ENCODE measurements around the gene PLCB4. TPM values are rescaled to one million over a fixed set of nuclear protein-coding genes. Genes with fewer than 3 reads are reported as not detected.

The PLCB4 gene
- total RNA-seq, 1 experiment from 2014 or later: 12.6 TPM

GRCh38 chr20:9395971-9396370 lies 327.1 kb downstream of the PLCB4 start:
- Mint-ChIP-seq H3K4me3 (no peak overlapping the region), H3K27me3 (ENCODE audit: low read depth) (no peaks in the 10 kb centered on the region; the same call in 1 of the 2 replicates)
- CTCF ChIA-PET: interaction anchor here (1.0 to 1.2 kb wide), 2 partner anchors 180 to 636 kb away, joined by 3 read pairs; no protein-coding TSS in a partner anchor

GRCh38 chr20:9397928-9398327 lies 329.0 kb downstream of the PLCB4 start:
- Mint-ChIP-seq H3K4me3 (no peak overlapping the region), H3K36me3 (no peaks in the 10 kb centered on the region), H3K27me3 (ENCODE audit: low read depth) (no peaks in the 10 kb centered on the region), H3K9me3 (no peaks in the 10 kb centered on the region), H3K4me1 (peaks cover 19% of the 10 kb centered on the region), H3K27ac (no peak overlapping the region)
- no peak for DNase-seq (ENCODE audit: low spot score)
- no peak for ATAC-seq
- ChIA-PET CTCF (interaction anchor here (0.6 to 1.3 kb wide), 3 partner anchors 10 to 1298 kb away, joined by 3 read pairs; no protein-coding TSS in a partner anchor), POLR2A (no interaction called here)
- TF ChIP-seq JAZF1 (CRISPR knock-in tag; IDR thresholded peaks at IDR 0.05) (no peak), TEAD4 (CRISPR knock-in tag; IDR thresholded peaks at IDR 0.05) (no peak), PRRX2 (CRISPR knock-in tag; IDR thresholded peaks at IDR 0.05) (no peak)

More at GRCh38 chr20:9395971-9396370, 327.1 kb downstream of the PLCB4 start:
- ATAC-seq: no peak
- Mint-ChIP-seq H3K27ac (no peak overlapping the region), H3K4me1 (peaks cover 19% of the 10 kb centered on the region), H3K36me3 (no peaks in the 10 kb centered on the region), H3K9me3 (no peaks in the 10 kb centered on the region)
- no peak for DNase-seq (ENCODE audit: low spot score)
- TF ChIP-seq ATF1 (CRISPR knock-in tag; IDR thresholded peaks at IDR 0.05) (no peak), FOXJ3 (CRISPR knock-in tag; IDR thresholded peaks at IDR 0.05; ENCODE audit: borderline replicate concordance) (no peak), E2F1 (CRISPR knock-in tag; IDR thresholded peaks at IDR 0.05) (no peak), PRRX2 (CRISPR knock-in tag; IDR thresholded peaks at IDR 0.05) (no peak), FOXK1 (CRISPR knock-in tag; IDR thresholded peaks at IDR 0.05) (no peak), RORB (CRISPR knock-in tag; IDR thresholded peaks at IDR 0.05) (no peak), AR (CRISPR knock-in tag; IDR thresholded peaks at IDR 0.05) (no peak), JAZF1 (CRISPR knock-in tag; IDR thresholded peaks at IDR 0.05) (no peak), ELF4 (CRISPR knock-in tag; IDR thresholded peaks at IDR 0.05; ENCODE audit: low read depth) (no peak), NFE2L1 (CRISPR knock-in tag; IDR thresholded peaks at IDR 0.05) (no peak), TEAD4 (CRISPR knock-in tag; IDR thresholded peaks at IDR 0.05) (no peak), E2F5 (CRISPR knock-in tag; IDR thresholded peaks at IDR 0.05) (no peak), TCF7 (CRISPR knock-in tag; IDR thresholded peaks at IDR 0.05; ENCODE audit: low read depth) (no peak)
- POLR2A ChIA-PET: no interaction called here

GRCh38 chr20:9398882-9399281 lies 330.0 kb downstream of the PLCB4 start:
- ATAC-seq (no peak), DNase-seq (ENCODE audit: low spot score) (no peak)
- no peak overlapping the region for H3K27ac Mint-ChIP-seq
- CTCF ChIA-PET: interaction anchor here (1.3 kb wide), 1 partner anchor 640 kb away, joined by 3 read pairs; no protein-coding TSS in a partner anchor
- no peak overlapping the region for H3K4me3 Mint-ChIP-seq
- POLR2A ChIA-PET: no interaction called here
- H3K27me3 Mint-ChIP-seq (ENCODE audit: low read depth): no peaks in the 10 kb centered on the region
- no peaks in the 10 kb centered on the region for H3K36me3 Mint-ChIP-seq
- no peaks in the 10 kb centered on the region for H3K9me3 Mint-ChIP-seq
- peaks cover 12% of the 10 kb centered on the region for H3K4me1 Mint-ChIP-seq
- TF ChIP-seq ETV6 (CRISPR knock-in tag; IDR thresholded peaks at IDR 0.05): no peak
- TF ChIP-seq SMAD4 (CRISPR knock-in tag; IDR thresholded peaks at IDR 0.05): no peak
- no peak for TF ChIP-seq NFATC4 (CRISPR knock-in tag; IDR thresholded peaks at IDR 0.05)
- no peak for TF ChIP-seq MXD4 (CRISPR knock-in tag; IDR thresholded peaks at IDR 0.05; ENCODE audit: borderline replicate concordance)
- no peak for TF ChIP-seq ZNF281 (CRISPR knock-in tag; IDR thresholded peaks at IDR 0.05)
- TF ChIP-seq ZNF423 (CRISPR knock-in tag; IDR thresholded peaks at IDR 0.05): no peak
- no peak for TF ChIP-seq ZNF425 (CRISPR knock-in tag; conservative IDR thresholded peaks at IDR 0.05)
- no peak for TF ChIP-seq CREM (CRISPR knock-in tag; IDR thresholded peaks at IDR 0.05)
- no peak for TF ChIP-seq IRF1 (CRISPR knock-in tag; IDR thresholded peaks at IDR 0.05)
- TF ChIP-seq CBFB (CRISPR knock-in tag; IDR thresholded peaks at IDR 0.05; ENCODE audit: low read depth): no peak
- no peak for TF ChIP-seq FOXJ3 (CRISPR knock-in tag; IDR thresholded peaks at IDR 0.05; ENCODE audit: borderline replicate concordance)
- TF ChIP-seq EMX1 (CRISPR knock-in tag; IDR thresholded peaks at IDR 0.05): no peak

Measured in WTC11 (cell line).